Activated CD4-positive, alpha-beta memory T cell treated with anti-CD3 and anti-CD28 coated beads for 36 hours (primary cell): ENCODE data around the gene CST2. TPM values are rescaled to one million over a fixed set of nuclear protein-coding genes. Genes with fewer than 3 reads are reported as not detected.
"Not testable (repeated sequence)": the region's sequence is repeated elsewhere in the genome, so short reads cannot be mapped to it uniquely, and the experiment has no call there.

ENCODE experiments used
- CTCF ChIA-PET: fragments of 350-600 bp; sonication (Branson Sonifier 250); formaldehyde crosslinking; loops from one replicate; lab custom pipeline; 2021; ENCODE audit warnings: antibody characterized with exemption, inconsistent platforms; lab: Charles Lee
- POLR2A ChIA-PET: fragments of 350-600 bp; sonication (Branson Sonifier 250); formaldehyde crosslinking; loops from one replicate; lab custom pipeline; 2021; ENCODE audit warnings: antibody characterized with exemption; lab: Charles Lee
- DNase-seq: peaks from one replicate; pipeline ENCODE4 v3.0.0-alpha.2; 2020
- H3K27ac Mint-ChIP-seq: one replicate; pipeline ENCODE4 v1.8.0; 2021; ENCODE audit warnings: mixed read lengths
- H3K27me3 Mint-ChIP-seq: one replicate; pipeline ENCODE4 v1.8.0; 2021; ENCODE audit warnings: mixed read lengths
- H3K36me3 Mint-ChIP-seq: one replicate; pipeline ENCODE4 v1.8.0; 2021; ENCODE audit warnings: mixed read lengths
- H3K4me1 Mint-ChIP-seq: one replicate; pipeline ENCODE4 v1.8.0; 2021; ENCODE audit warnings: low read depth, mixed read lengths
- H3K4me3 Mint-ChIP-seq: one replicate; pipeline ENCODE4 v1.8.0; 2021; ENCODE audit warnings: mild to moderate bottlenecking, mixed read lengths
- H3K9me3 Mint-ChIP-seq: one replicate; pipeline ENCODE4 v1.8.0; 2021; ENCODE audit warnings: mixed read lengths
- intact Hi-C: fragments of 100-400 bp; cut with micrococcal nuclease; formaldehyde crosslinking; loops from one replicate; pipeline ENCODE4 v1.15.1; 2023
- total RNA-seq, 2 experiments: library from RNA; stranded (reverse); gene quantifications; one replicate each; pipeline ENCODE4 v1.2.3, GENCODE V29; 2021

Gene CST2
- total RNA-seq, 2 experiments from 2014 or later: not detected

DNA sequence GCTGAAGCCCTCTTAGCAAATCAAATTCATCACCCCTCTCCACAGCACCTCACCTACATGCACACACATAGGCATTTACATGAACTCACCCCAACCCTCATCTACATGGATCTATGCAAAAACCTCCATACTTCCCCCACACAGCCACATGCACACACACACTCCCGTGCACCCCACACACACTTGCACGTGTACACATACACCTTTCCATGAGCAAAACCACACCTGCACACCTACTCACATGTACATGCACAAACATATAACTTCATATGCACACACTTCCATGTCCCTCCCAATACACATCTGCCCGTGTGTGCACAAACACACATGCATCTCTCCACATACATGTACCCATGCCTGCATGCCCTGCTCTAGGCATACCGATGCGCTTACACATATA lies 29.7 kb upstream of the CST2 start:
- DNase-seq: no peak
- intact Hi-C loops: no loop called here
- H3K27me3 Mint-ChIP-seq: no peaks in the 10 kb centered on the region

DNA sequence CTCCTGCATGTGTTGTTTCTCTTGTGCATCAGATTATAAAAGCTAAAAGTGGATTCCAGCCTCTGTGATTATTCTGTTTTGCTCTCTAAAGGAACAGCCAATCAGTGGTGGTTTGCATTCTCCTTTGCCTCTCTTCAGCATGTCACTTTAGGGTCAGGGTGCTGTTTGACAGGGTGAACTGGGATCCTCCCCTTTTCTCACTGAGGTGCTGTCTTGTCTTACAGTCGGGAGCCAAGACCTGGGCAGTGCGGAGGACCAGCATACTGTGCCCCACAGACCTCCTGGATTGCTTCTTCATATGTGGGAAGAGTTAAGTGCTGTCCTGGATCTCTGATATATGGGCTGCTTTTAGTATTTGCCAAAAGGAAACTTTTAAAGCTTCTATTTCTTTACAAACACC lies 15.2 kb upstream of the CST2 start:
- H3K9me3 Mint-ChIP-seq: peaks cover 10% of the 10 kb centered on the region
- ChIA-PET POLR2A (no interaction called here), CTCF (no interaction called here)
- intact Hi-C loops: no loop called here
- no peak overlapping the region for H3K27ac Mint-ChIP-seq
- H3K4me3 Mint-ChIP-seq: no peak overlapping the region
- no peak for DNase-seq
- H3K27me3 Mint-ChIP-seq: peaks cover 12% of the 10 kb centered on the region
- H3K4me1 Mint-ChIP-seq: no peaks in the 10 kb centered on the region
- H3K36me3 Mint-ChIP-seq: no peaks in the 10 kb centered on the region

More for the DNA sequence above, 29.7 kb upstream of the CST2 start:
- Mint-ChIP-seq H3K9me3 (no peaks in the 10 kb centered on the region), H3K4me1 (no peaks in the 10 kb centered on the region), H3K36me3 (no peaks in the 10 kb centered on the region), H3K27ac (no peak overlapping the region), H3K4me3 (no peak overlapping the region)
- CTCF ChIA-PET: no interaction called here
- POLR2A ChIA-PET: no interaction called here

DNA sequence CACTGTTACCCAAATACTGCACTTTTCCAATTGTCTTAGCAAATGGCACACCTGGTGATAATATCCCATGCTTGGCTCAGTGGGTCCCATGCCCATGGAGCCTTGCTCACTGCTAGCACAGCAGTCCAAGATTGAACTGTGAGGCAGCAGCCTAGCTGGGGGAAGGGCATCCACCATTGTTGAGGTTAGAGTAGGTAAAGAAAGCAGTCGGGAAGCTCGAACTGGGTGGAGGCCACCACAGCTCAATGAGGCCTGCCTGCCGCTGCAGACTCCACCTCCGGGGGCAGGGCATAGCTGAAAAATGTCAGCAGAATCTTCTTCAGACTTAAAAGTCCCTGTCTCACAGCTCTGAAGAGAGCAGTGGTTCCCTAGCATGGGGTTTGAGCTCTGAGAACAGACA lies 9.2 kb upstream of the CST2 start:
- ChIA-PET CTCF (no interaction called here), POLR2A (no interaction called here)
- intact Hi-C loops: no loop called here
- Mint-ChIP-seq H3K27me3 (peaks cover 16% of the 10 kb centered on the region), H3K9me3 (peaks cover 6% of the 10 kb centered on the region), H3K27ac (no peak overlapping the region), H3K4me3 (no peak overlapping the region), H3K4me1 (no peaks in the 10 kb centered on the region), H3K36me3 (no peaks in the 10 kb centered on the region)
- DNase-seq: no peak

DNA sequence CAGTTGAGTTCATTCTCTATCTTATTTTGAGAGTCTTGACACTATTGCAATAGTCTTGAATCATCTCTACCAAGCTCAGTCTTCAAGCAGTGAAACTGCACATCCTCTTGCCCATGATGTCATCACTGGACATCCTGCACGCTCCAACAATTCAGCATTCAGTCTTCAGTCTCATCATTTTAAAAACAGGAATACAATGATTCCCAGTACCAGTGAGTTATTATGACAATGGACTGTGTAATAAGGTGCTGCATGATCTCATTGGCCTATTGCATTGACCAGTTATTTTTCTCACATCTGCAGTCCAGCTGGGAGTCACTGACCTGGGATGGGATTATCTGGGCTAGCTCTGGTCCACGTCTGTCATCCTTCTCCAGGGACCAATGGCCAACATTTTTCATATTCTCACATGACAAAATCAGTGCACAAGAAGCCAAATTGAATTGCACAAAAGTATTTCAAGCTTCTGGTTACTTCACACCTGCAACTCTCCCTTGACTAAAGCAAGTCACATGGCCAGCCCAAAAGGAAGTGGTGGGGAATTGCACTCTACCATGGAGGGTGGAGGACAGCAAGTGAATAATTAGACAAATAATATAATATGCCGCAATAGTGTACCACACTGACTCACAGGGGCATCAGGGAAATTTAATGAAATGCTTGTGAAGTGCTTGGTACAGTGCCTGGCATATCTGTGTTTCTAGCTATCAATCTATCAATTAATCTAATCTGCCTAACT lies 6.4 kb upstream of the CST2 start:
- CTCF ChIA-PET: no interaction called here
- H3K4me1 Mint-ChIP-seq: no peaks in the 10 kb centered on the region
- H3K9me3 Mint-ChIP-seq: no peaks in the 10 kb centered on the region
- POLR2A ChIA-PET: no interaction called here
- intact Hi-C loops: no loop called here
- no peak for DNase-seq
- H3K27me3 Mint-ChIP-seq: peaks cover 15% of the 10 kb centered on the region
- no peak overlapping the region for H3K4me3 Mint-ChIP-seq
- no peak overlapping the region for H3K27ac Mint-ChIP-seq
- H3K36me3 Mint-ChIP-seq: no peaks in the 10 kb centered on the region

GRCh38 chr20:23831961-23832360 lies 5.4 kb upstream of the CST2 start:
- H3K4me1 Mint-ChIP-seq, CTCF ChIA-PET, H3K4me3 Mint-ChIP-seq, intact Hi-C loops, H3K27ac Mint-ChIP-seq, DNase-seq, H3K9me3 Mint-ChIP-seq, POLR2A ChIA-PET, H3K36me3 Mint-ChIP-seq: not testable (repeated sequence)
- peaks cover 14% of the 10 kb centered on the region for H3K27me3 Mint-ChIP-seq

GRCh38 chr20:23823621-23824324 lies 2.8 kb downstream of the CST2 start:
- no peaks in the 10 kb centered on the region for H3K27me3 Mint-ChIP-seq
- H3K9me3 Mint-ChIP-seq: no peaks in the 10 kb centered on the region
- H3K4me1 Mint-ChIP-seq: no peaks in the 10 kb centered on the region
- DNase-seq: no peak
- H3K27ac Mint-ChIP-seq: no peak overlapping the region
- ChIA-PET POLR2A (no interaction called here), CTCF (no interaction called here)
- no peaks in the 10 kb centered on the region for H3K36me3 Mint-ChIP-seq
- no peak overlapping the region for H3K4me3 Mint-ChIP-seq
- intact Hi-C loops: no loop called here

DNA sequence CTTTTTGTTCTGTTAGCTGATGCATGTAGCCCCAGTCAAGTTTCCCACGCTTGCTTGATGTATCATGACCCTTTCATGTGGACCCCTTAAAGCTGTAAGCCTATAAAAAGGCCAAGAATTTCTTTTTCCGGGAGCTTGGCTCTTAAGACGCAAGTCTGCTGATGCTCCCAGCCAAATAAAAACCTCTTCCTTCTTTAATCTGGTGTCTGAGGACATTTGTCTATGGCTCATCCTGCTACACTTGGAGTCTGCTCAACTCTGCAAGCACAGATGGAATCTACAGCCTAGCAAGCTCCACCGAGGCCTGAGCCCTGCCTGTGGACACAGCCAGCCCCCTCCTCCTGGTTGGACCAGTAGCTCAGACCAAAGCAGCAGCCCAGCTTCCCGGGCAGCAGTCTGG lies 3.4 kb downstream of the CST2 start:
- H3K9me3 Mint-ChIP-seq: no peaks in the 10 kb centered on the region
- H3K36me3 Mint-ChIP-seq: no peaks in the 10 kb centered on the region
- intact Hi-C loops: no loop called here
- no peaks in the 10 kb centered on the region for H3K27me3 Mint-ChIP-seq
- no peak overlapping the region for H3K4me3 Mint-ChIP-seq
- ChIA-PET CTCF (no interaction called here), POLR2A (no interaction called here)
- DNase-seq: no peak
- no peaks in the 10 kb centered on the region for H3K4me1 Mint-ChIP-seq
- H3K27ac Mint-ChIP-seq: no peak overlapping the region

- intact Hi-C loops: no loop called here
- no peak overlapping the region for H3K4me3 Mint-ChIP-seq
- POLR2A ChIA-PET: no interaction called here
- no peaks in the 10 kb centered on the region for H3K9me3 Mint-ChIP-seq
- no peaks in the 10 kb centered on the region for H3K36me3 Mint-ChIP-seq
- H3K27ac Mint-ChIP-seq: no peak overlapping the region
- no peaks in the 10 kb centered on the region for H3K27me3 Mint-ChIP-seq
- H3K4me1 Mint-ChIP-seq: no peaks in the 10 kb centered on the region
- DNase-seq: no peak
- CTCF ChIA-PET: no interaction called here
Observed at GRCh38 chr20:23820493-23820892, 6.0 kb downstream of the CST2 start.

GRCh38 chr20:23811559-23811958 lies 15.0 kb downstream of the CST2 start:
- H3K9me3 Mint-ChIP-seq, H3K27me3 Mint-ChIP-seq, DNase-seq, H3K36me3 Mint-ChIP-seq, POLR2A ChIA-PET, H3K4me1 Mint-ChIP-seq, H3K27ac Mint-ChIP-seq, intact Hi-C loops, H3K4me3 Mint-ChIP-seq, CTCF ChIA-PET: not testable (repeated sequence)

- intact Hi-C loops, H3K27ac Mint-ChIP-seq, CTCF ChIA-PET, H3K36me3 Mint-ChIP-seq, DNase-seq, H3K27me3 Mint-ChIP-seq, H3K4me1 Mint-ChIP-seq, H3K4me3 Mint-ChIP-seq, H3K9me3 Mint-ChIP-seq, POLR2A ChIA-PET: not testable (repeated sequence)
Observed at GRCh38 chr20:23810349-23810748, 16.2 kb downstream of the CST2 start.

- no peaks in the 10 kb centered on the region for H3K36me3 Mint-ChIP-seq
- DNase-seq: no peak
- CTCF ChIA-PET: no interaction called here
- H3K9me3 Mint-ChIP-seq: no peaks in the 10 kb centered on the region
- H3K27me3 Mint-ChIP-seq: peaks cover 7% of the 10 kb centered on the region
- H3K4me1 Mint-ChIP-seq: no peaks in the 10 kb centered on the region
- no peak overlapping the region for H3K4me3 Mint-ChIP-seq
- H3K27ac Mint-ChIP-seq: no peak overlapping the region
- POLR2A ChIA-PET: no interaction called here
- intact Hi-C loops: no loop called here
Observed at GRCh38 chr20:23800865-23801264, 25.7 kb downstream of the CST2 start.

GRCh38 chr20:23799216-23799847 lies 27.2 kb downstream of the CST2 start:
- POLR2A ChIA-PET, intact Hi-C loops: not testable (repeated sequence)

More at GRCh38 chr20:23799216-23799847, 27.2 kb downstream of the CST2 start:
- DNase-seq: peak; percentile 49
- H3K9me3 Mint-ChIP-seq, H3K27me3 Mint-ChIP-seq, H3K36me3 Mint-ChIP-seq, H3K4me1 Mint-ChIP-seq, CTCF ChIA-PET, H3K27ac Mint-ChIP-seq, H3K4me3 Mint-ChIP-seq: not testable (repeated sequence)
